ENCODE results near the gene FA2H.

Gene FA2H

DNA sequence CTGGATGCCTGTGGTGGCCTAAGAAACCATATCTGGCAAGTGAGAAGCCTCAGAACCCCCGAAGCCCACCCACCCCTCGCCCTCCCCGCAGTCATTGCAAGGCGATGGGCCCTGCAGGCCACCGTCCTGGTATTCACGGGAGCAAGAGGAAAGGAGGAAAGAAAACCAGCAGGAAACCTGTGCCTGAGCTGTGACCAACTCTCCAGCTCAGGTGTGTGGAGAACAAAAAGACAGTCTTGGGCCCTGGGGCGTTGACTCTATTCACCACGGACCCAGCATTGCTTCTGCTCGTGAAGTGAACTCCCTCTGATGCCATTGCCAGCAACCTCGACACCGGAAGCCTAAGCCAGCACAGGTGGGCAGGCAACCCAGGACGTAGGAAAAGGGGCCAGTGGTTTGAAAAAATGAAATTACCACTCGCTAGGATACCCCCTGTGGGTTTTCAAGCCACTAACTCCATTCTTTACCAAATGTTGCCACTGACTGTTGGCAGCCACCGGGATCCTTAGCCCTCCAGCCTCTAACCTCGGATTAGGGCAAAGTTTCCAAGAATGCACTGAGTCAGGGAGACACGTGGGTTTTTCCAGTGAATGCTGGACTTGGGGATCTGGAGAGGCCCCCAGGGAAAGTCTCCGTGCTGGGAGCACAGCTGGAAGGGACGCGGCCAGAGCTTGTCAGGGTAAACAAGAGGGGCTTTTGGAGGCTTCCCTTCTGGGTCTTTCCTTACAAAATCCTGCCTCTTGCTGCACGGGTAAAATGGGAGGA, 25.1 kb downstream of the FA2H start:
- no peak for DNase-seq
- Mint-ChIP-seq H3K9me3 (no peaks in the 10 kb centered on the region), H3K4me3 (no peak overlapping the region), H3K27ac (no peak overlapping the region), H3K27me3 (ENCODE audit: low read depth, poor library complexity) (peaks cover 4% of the 10 kb centered on the region), H3K4me1 (peaks cover 25% of the 10 kb centered on the region), H3K36me3 (ENCODE audit: low read depth) (no peaks in the 10 kb centered on the region)
- no peak for TF ChIP-seq CTCF (IDR thresholded peaks at IDR 0.05)

DNA sequence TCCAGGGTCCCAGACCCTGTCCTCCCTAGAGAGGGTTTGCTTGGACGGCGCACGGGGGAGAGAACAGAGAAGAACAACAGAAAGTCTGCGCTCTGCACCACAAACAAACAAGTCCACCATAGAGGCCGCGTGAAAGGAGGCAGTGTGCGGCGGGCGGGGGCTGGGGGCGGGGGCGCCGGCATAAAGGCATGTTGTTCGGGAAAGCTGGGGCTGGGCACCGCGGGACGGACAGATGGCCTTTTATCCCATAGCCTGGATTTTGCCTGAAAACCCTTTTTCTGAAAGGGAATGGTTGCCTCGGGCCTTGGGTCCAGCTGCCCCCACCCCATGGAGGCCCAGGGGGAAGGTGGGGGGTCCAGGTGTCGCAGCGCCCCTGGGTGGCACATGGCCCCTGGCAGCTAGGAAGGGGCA, 26.0 kb downstream of the FA2H start:
- Mint-ChIP-seq H3K4me1 (peaks cover 31% of the 10 kb centered on the region), H3K27ac (no peak overlapping the region), H3K36me3 (ENCODE audit: low read depth) (no peaks in the 10 kb centered on the region), H3K9me3 (no peaks in the 10 kb centered on the region), H3K4me3 (no peak overlapping the region), H3K27me3 (ENCODE audit: low read depth, poor library complexity) (peaks cover 4% of the 10 kb centered on the region)
- no peak for DNase-seq
- no peak for TF ChIP-seq CTCF (IDR thresholded peaks at IDR 0.05)

- Mint-ChIP-seq H3K9me3 (no peaks in the 10 kb centered on the region), H3K4me1 (peaks cover 38% of the 10 kb centered on the region), H3K27ac (no peak overlapping the region), H3K4me3 (no peak overlapping the region), H3K27me3 (ENCODE audit: low read depth, poor library complexity) (peaks cover 4% of the 10 kb centered on the region), H3K36me3 (ENCODE audit: low read depth) (no peaks in the 10 kb centered on the region)
- no peak for DNase-seq
- no peak for TF ChIP-seq CTCF (IDR thresholded peaks at IDR 0.05)
These were observed 26.7 kb downstream of the FA2H start for GRCh38 chr16:74747716-74748615.

- no peaks in the 10 kb centered on the region for H3K36me3 Mint-ChIP-seq (ENCODE audit: low read depth)
- DNase-seq: no peak
- H3K4me1 Mint-ChIP-seq: peaks cover 47% of the 10 kb centered on the region
- H3K27me3 Mint-ChIP-seq (ENCODE audit: low read depth, poor library complexity): peaks cover 4% of the 10 kb centered on the region
- no peak for TF ChIP-seq CTCF (IDR thresholded peaks at IDR 0.05)
- H3K4me3 Mint-ChIP-seq: no peak overlapping the region
- no peak overlapping the region for H3K27ac Mint-ChIP-seq
- H3K9me3 Mint-ChIP-seq: no peaks in the 10 kb centered on the region
These were observed 28.7 kb downstream of the FA2H start for GRCh38 chr16:74745926-74746325.

- no peak for DNase-seq
- Mint-ChIP-seq H3K27ac (no peak overlapping the region), H3K36me3 (ENCODE audit: low read depth) (no peaks in the 10 kb centered on the region), H3K9me3 (no peaks in the 10 kb centered on the region), H3K27me3 (ENCODE audit: low read depth, poor library complexity) (peaks cover 4% of the 10 kb centered on the region), H3K4me3 (no peak overlapping the region), H3K4me1 (peaks cover 41% of the 10 kb centered on the region)
- no peak for TF ChIP-seq CTCF (IDR thresholded peaks at IDR 0.05)
These were observed 29.5 kb downstream of the FA2H start for GRCh38 chr16:74745109-74745615.

Measured in nephron progenitor cell (in vitro differentiated cells).